ENCODE measurements around the gene TUBGCP6.
"Not testable (repeated sequence)": the region's sequence is repeated elsewhere in the genome, so short reads cannot be mapped to it uniquely, and the experiment has no call there.

DNA sequence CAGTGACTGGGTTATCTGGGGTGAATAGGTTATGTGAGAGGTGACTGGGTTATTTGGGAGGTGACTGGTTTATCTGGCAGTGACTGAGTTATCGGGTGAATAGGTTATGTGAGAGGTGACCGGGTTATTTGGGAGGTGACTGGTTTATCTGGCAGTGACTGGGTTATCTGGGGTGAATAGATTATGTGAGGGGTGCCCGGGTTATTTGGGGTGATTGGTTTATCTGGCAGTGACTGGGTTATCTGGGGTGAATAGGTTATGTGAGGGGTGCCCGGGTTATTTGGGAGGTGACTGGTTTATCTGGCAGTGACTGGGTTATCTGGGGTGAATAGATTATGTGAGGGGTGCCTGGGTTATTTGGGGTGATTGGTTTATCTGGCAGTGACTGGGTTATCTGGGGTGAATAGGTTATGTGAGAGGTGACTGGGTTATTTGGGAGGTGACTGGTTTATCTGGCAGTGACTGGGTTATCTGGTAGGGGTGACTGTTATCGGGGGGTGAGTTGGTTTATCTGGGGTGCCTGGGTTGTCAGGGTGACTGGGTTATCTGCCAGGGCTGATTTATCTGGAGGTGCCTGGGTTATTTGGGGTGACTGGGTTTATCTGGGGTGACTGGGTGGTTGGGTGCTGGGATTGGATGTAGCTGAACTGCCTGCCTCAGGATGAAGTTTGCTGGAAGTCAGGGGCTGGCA is 76.2 kb downstream of the TUBGCP6 start:
- TF ChIP-seq, protein P1, sequence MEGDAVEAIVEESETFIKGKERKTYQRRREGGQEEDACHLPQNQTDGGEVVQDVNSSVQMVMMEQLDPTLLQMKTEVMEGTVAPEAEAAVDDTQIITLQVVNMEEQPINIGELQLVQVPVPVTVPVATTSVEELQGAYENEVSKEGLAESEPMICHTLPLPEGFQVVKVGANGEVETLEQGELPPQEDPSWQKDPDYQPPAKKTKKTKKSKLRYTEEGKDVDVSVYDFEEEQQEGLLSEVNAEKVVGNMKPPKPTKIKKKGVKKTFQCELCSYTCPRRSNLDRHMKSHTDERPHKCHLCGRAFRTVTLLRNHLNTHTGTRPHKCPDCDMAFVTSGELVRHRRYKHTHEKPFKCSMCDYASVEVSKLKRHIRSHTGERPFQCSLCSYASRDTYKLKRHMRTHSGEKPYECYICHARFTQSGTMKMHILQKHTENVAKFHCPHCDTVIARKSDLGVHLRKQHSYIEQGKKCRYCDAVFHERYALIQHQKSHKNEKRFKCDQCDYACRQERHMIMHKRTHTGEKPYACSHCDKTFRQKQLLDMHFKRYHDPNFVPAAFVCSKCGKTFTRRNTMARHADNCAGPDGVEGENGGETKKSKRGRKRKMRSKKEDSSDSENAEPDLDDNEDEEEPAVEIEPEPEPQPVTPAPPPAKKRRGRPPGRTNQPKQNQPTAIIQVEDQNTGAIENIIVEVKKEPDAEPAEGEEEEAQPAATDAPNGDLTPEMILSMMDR (IDR thresholded peaks at IDR 0.05; ENCODE audit: borderline replicate concordance, extremely low read depth, low read length, poor library complexity, severe bottlenecking): not testable (repeated sequence)
- TF ChIP-seq EZH2 (IDR thresholded peaks at IDR 0.05; ENCODE audit: borderline replicate concordance, low read depth, low read length, severe bottlenecking): not testable (repeated sequence)
